ENCODE data around the gene OSGEP.

GRCh38 chr14:20427231-20428009 lies 27.2 kb downstream of the OSGEP start:
- TF ChIP-seq, protein P1, sequence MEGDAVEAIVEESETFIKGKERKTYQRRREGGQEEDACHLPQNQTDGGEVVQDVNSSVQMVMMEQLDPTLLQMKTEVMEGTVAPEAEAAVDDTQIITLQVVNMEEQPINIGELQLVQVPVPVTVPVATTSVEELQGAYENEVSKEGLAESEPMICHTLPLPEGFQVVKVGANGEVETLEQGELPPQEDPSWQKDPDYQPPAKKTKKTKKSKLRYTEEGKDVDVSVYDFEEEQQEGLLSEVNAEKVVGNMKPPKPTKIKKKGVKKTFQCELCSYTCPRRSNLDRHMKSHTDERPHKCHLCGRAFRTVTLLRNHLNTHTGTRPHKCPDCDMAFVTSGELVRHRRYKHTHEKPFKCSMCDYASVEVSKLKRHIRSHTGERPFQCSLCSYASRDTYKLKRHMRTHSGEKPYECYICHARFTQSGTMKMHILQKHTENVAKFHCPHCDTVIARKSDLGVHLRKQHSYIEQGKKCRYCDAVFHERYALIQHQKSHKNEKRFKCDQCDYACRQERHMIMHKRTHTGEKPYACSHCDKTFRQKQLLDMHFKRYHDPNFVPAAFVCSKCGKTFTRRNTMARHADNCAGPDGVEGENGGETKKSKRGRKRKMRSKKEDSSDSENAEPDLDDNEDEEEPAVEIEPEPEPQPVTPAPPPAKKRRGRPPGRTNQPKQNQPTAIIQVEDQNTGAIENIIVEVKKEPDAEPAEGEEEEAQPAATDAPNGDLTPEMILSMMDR (IDR thresholded peaks at IDR 0.05) = no peak
- TF ChIP-seq POLR2A (IDR thresholded peaks at IDR 0.05) (no peak), POLR2AphosphoS5 (IDR thresholded peaks at IDR 0.05) (no peak), EP300 (IDR thresholded peaks at IDR 0.05) (no peak)

Measured in sigmoid colon (tissue), 4 donors.